ENCODE results near the gene ABHD10. TPM values are rescaled to one million over a fixed set of nuclear protein-coding genes. Genes with fewer than 3 reads are reported as not detected.

ABHD10 gene
- total RNA-seq, 1 donor from 2014 or later: 28.4 TPM

- H3K27me3 Mint-ChIP-seq: no peaks in the 10 kb centered on the region
- POLR2A ChIA-PET: no interaction called here
These were observed 26.4 kb downstream of the ABHD10 start for GRCh38 chr3:112005091-112005672.

GRCh38 chr3:112007633-112008032 lies 28.8 kb downstream of the ABHD10 start:
- intact Hi-C loops (cut with micrococcal nuclease): no loop called here
- ATAC-seq (ENCODE audit: low read depth): no peak
- Mint-ChIP-seq H3K4me1 (peaks cover 5% of the 10 kb centered on the region), H3K27ac (no peak overlapping the region), H3K27me3 (no peaks in the 10 kb centered on the region), H3K9me3 (no peaks in the 10 kb centered on the region), H3K36me3 (ENCODE audit: low read depth) (no peaks in the 10 kb centered on the region), H3K4me3 (no peak overlapping the region)
- ChIA-PET POLR2A (no interaction called here), CTCF (interaction anchor here (1.4 kb wide), 2 partner anchors 9 to 19 kb away, joined by 4 to 9 read pairs; no protein-coding TSS in a partner anchor)
- no peak for DNase-seq
- TF ChIP-seq CTCF (IDR thresholded peaks at IDR 0.05): no peak

More at GRCh38 chr3:112005091-112005672, 26.4 kb downstream of the ABHD10 start:
- no peak for DNase-seq
- Mint-ChIP-seq H3K27ac (no peak overlapping the region), H3K4me1 (peaks cover 1% of the 10 kb centered on the region), H3K9me3 (no peaks in the 10 kb centered on the region), H3K36me3 (ENCODE audit: low read depth) (no peaks in the 10 kb centered on the region), H3K4me3 (no peak overlapping the region)
- no peak for TF ChIP-seq CTCF (IDR thresholded peaks at IDR 0.05)
- no peak for ATAC-seq (ENCODE audit: low read depth)
- intact Hi-C loops (cut with micrococcal nuclease): no loop called here
- CTCF ChIA-PET: interaction anchor here (4.0 kb wide), 1 partner anchor 15 kb away, joined by 21 read pairs; no protein-coding TSS in a partner anchor

- no peak for DNase-seq
- CTCF ChIA-PET: no interaction called here
These were observed 30.8 kb downstream of the ABHD10 start for GRCh38 chr3:112009670-112010069.

GRCh38 chr3:112010636-112011035 lies 31.8 kb downstream of the ABHD10 start:
- H3K9me3 Mint-ChIP-seq: no peaks in the 10 kb centered on the region
- intact Hi-C loops (cut with micrococcal nuclease): no loop called here
- no peak for ATAC-seq (ENCODE audit: low read depth)
- ChIA-PET POLR2A (no interaction called here), CTCF (interaction anchor here (0.8 kb wide), 1 partner anchor 9 kb away, joined by 3 read pairs; no protein-coding TSS in a partner anchor)
- no peak for DNase-seq
- peaks cover 16% of the 10 kb centered on the region for H3K4me1 Mint-ChIP-seq
- H3K27me3 Mint-ChIP-seq: no peaks in the 10 kb centered on the region
- H3K4me3 Mint-ChIP-seq: no peak overlapping the region
- no peak overlapping the region for H3K27ac Mint-ChIP-seq
- TF ChIP-seq CTCF (IDR thresholded peaks at IDR 0.05): no peak
- H3K36me3 Mint-ChIP-seq (ENCODE audit: low read depth): no peaks in the 10 kb centered on the region

More at GRCh38 chr3:112009670-112010069, 30.8 kb downstream of the ABHD10 start:
- ATAC-seq (ENCODE audit: low read depth): no peak
- H3K27me3 Mint-ChIP-seq: no peaks in the 10 kb centered on the region
- peaks cover 16% of the 10 kb centered on the region for H3K4me1 Mint-ChIP-seq
- TF ChIP-seq CTCF (IDR thresholded peaks at IDR 0.05): no peak
- H3K27ac Mint-ChIP-seq: no peak overlapping the region
- H3K9me3 Mint-ChIP-seq: no peaks in the 10 kb centered on the region
- no peaks in the 10 kb centered on the region for H3K36me3 Mint-ChIP-seq (ENCODE audit: low read depth)
- no peak overlapping the region for H3K4me3 Mint-ChIP-seq
- POLR2A ChIA-PET: no interaction called here
- intact Hi-C loops (cut with micrococcal nuclease): no loop called here

- H3K27ac Mint-ChIP-seq: no peak overlapping the region
- no peaks in the 10 kb centered on the region for H3K9me3 Mint-ChIP-seq
- no peaks in the 10 kb centered on the region for H3K27me3 Mint-ChIP-seq
- H3K4me3 Mint-ChIP-seq: no peak overlapping the region
- no peak for DNase-seq
- H3K36me3 Mint-ChIP-seq (ENCODE audit: low read depth): no peaks in the 10 kb centered on the region
- no peak for TF ChIP-seq CTCF (IDR thresholded peaks at IDR 0.05)
- H3K4me1 Mint-ChIP-seq: peaks cover 16% of the 10 kb centered on the region
- CTCF ChIA-PET: interaction anchor here (0.8 to 5.1 kb wide), 3 partner anchors 8 to 342 kb away, joined by 3 to 81 read pairs (median 34); no protein-coding TSS in a partner anchor
- POLR2A ChIA-PET: interaction anchor here (0.6 kb wide), 1 partner anchor 1185 kb away, joined by 3 read pairs; no protein-coding TSS in a partner anchor
- ATAC-seq (ENCODE audit: low read depth): no peak
- intact Hi-C loops (cut with micrococcal nuclease): no loop called here
These were observed 32.6 kb downstream of the ABHD10 start for GRCh38 chr3:112011376-112011940.
